Measurements from ENCODE around the gene NCBP2L. TPM values are rescaled to one million over a fixed set of nuclear protein-coding genes. Genes with fewer than 3 reads are reported as not detected.

NCBP2L gene
- total and polyA plus RNA-seq, 2 donors (not counting 1 experiment from before 2014, with no cell fraction given) = not detected

- Histone ChIP-seq H3K27ac (ENCODE audit: insufficient read depth, low read length) (no peak overlapping the region), H3K9me3 (ENCODE audit: control insufficient read depth, insufficient read depth, low read depth, low read length) (no peaks in the 10 kb centered on the region), H3K9ac (ENCODE audit: insufficient read depth, low read length) (no peak overlapping the region), H2AFZ (ENCODE audit: low read length) (no peak overlapping the region), H3K4me2 (ENCODE audit: extremely low read depth, insufficient read depth, low read length) (no peak overlapping the region), H3K27me3 (ENCODE audit: control insufficient read depth, insufficient read depth, low read length) (peaks cover 3% of the 10 kb centered on the region), H4K20me1 (ENCODE audit: control insufficient read depth, extremely low read depth, insufficient read depth, low read length) (no peaks in the 10 kb centered on the region), H3K4me1 (ENCODE audit: control insufficient read depth, extremely low read depth, insufficient read depth, low read length) (no peaks in the 10 kb centered on the region), H3K79me2 (ENCODE audit: control insufficient read depth, insufficient read depth, low read length) (no peaks in the 10 kb centered on the region), H3K4me3 (replicated peaks in 1 of 4; ENCODE audit: control extremely low read depth in 1 of 4, insufficient read depth in 1 of 4, low read depth in 3 of 4, low read length in 4 of 4) (no peak overlapping the region), H3K36me3 (ENCODE audit: control insufficient read depth, insufficient read depth, low read length) (no peaks in the 10 kb centered on the region)
- no peak for DNase-seq (ENCODE audit: low read depth in 2 of 2)
- no peak for TF ChIP-seq CTCF (conservative IDR thresholded peaks at IDR 0.05 in 1 of 2, IDR thresholded peaks at IDR 0.05 in 1 of 2; ENCODE audit: low read depth in 1 of 2, low read length in 2 of 2)
- no peak for TF ChIP-seq EZH2 (IDR thresholded peaks at IDR 0.05; ENCODE audit: low read length, missing control alignments)
Observed at GRCh38 chrX:107758231-107758766, 19.2 kb upstream of the NCBP2L start.

GRCh38 chrX:107760304-107761077, 17.0 kb upstream of the NCBP2L start:
- no peaks in the 10 kb centered on the region for H3K79me2 ChIP-seq (ENCODE audit: control insufficient read depth, insufficient read depth, low read length)
- no peak for DNase-seq (ENCODE audit: low read depth in 2 of 2)
- no peak overlapping the region for H3K4me3 ChIP-seq (replicated peaks in 1 of 4; ENCODE audit: control extremely low read depth in 1 of 4, insufficient read depth in 1 of 4, low read depth in 3 of 4, low read length in 4 of 4)
- H3K9me3 ChIP-seq (ENCODE audit: control insufficient read depth, insufficient read depth, low read depth, low read length) = no peaks in the 10 kb centered on the region
- H4K20me1 ChIP-seq (ENCODE audit: control insufficient read depth, extremely low read depth, insufficient read depth, low read length) = no peaks in the 10 kb centered on the region
- H2AFZ ChIP-seq (ENCODE audit: low read length) = no peak overlapping the region
- no peak for TF ChIP-seq CTCF (conservative IDR thresholded peaks at IDR 0.05 in 1 of 2, IDR thresholded peaks at IDR 0.05 in 1 of 2; ENCODE audit: low read depth in 1 of 2, low read length in 2 of 2)
- TF ChIP-seq EZH2 (IDR thresholded peaks at IDR 0.05; ENCODE audit: low read length, missing control alignments) = no peak
- no peaks in the 10 kb centered on the region for H3K4me1 ChIP-seq (ENCODE audit: control insufficient read depth, extremely low read depth, insufficient read depth, low read length)
- H3K27me3 ChIP-seq (ENCODE audit: control insufficient read depth, insufficient read depth, low read length) = peaks cover 5% of the 10 kb centered on the region
- H3K36me3 ChIP-seq (ENCODE audit: control insufficient read depth, insufficient read depth, low read length) = no peaks in the 10 kb centered on the region
- no peak overlapping the region for H3K9ac ChIP-seq (ENCODE audit: insufficient read depth, low read length)
- H3K4me2 ChIP-seq (ENCODE audit: extremely low read depth, insufficient read depth, low read length) = no peak overlapping the region
- no peak overlapping the region for H3K27ac ChIP-seq (ENCODE audit: insufficient read depth, low read length)

DNA sequence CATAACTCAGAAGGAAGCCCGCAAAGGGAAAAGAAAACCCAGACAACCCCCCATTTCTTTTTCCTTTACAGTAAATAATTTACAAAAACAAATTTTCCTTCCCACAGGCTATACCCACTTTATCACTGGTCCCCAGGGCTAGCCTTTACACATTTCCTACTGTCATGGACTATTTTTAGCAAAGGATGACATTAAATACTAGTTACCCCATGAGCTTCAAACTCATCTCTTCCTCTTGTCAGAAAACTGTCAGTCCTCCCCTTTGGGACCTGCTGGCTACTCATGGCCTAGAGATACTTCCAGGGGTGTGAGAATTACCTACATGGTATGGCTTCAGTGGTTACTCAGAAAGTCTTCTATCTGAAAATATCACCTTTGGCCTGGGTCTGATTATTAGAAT, 13.9 kb upstream of the NCBP2L start:
- Histone ChIP-seq H3K27me3 (ENCODE audit: control insufficient read depth, insufficient read depth, low read length) (peaks cover 5% of the 10 kb centered on the region), H3K9me3 (ENCODE audit: control insufficient read depth, insufficient read depth, low read depth, low read length) (no peaks in the 10 kb centered on the region), H3K27ac (ENCODE audit: insufficient read depth, low read length) (no peak overlapping the region), H3K4me2 (ENCODE audit: extremely low read depth, insufficient read depth, low read length) (no peak overlapping the region), H4K20me1 (ENCODE audit: control insufficient read depth, extremely low read depth, insufficient read depth, low read length) (no peaks in the 10 kb centered on the region), H3K4me3 (replicated peaks in 1 of 4; ENCODE audit: control extremely low read depth in 1 of 4, insufficient read depth in 1 of 4, low read depth in 3 of 4, low read length in 4 of 4) (no peak overlapping the region), H3K9ac (ENCODE audit: insufficient read depth, low read length) (no peak overlapping the region), H3K4me1 (ENCODE audit: control insufficient read depth, extremely low read depth, insufficient read depth, low read length) (no peaks in the 10 kb centered on the region), H3K36me3 (ENCODE audit: control insufficient read depth, insufficient read depth, low read length) (no peaks in the 10 kb centered on the region), H2AFZ (ENCODE audit: low read length) (no peak overlapping the region), H3K79me2 (ENCODE audit: control insufficient read depth, insufficient read depth, low read length) (no peaks in the 10 kb centered on the region)
- DNase-seq (ENCODE audit: low read depth in 2 of 2) = no peak
- TF ChIP-seq CTCF (conservative IDR thresholded peaks at IDR 0.05 in 1 of 2, IDR thresholded peaks at IDR 0.05 in 1 of 2; ENCODE audit: low read depth in 1 of 2, low read length in 2 of 2) (no peak), EZH2 (IDR thresholded peaks at IDR 0.05; ENCODE audit: low read length, missing control alignments) (no peak)
